Natural killer cell (primary cell): ENCODE measurements around the gene WNT5A. TPM values are rescaled to one million over a fixed set of nuclear protein-coding genes. Genes with fewer than 3 reads are reported as not detected.

ENCODE experiments used
- ATAC-seq, 3 donors: fragments of 150-1000 bp in 2 of 3; fragments of 200-7000 bp in 1 of 3; cut with Tn5 transposase; 1 replicate in 1 of 3; 2 replicates in 2 of 3; pipeline ENCODE4 v1.10.0; 2021; ENCODE audit warnings: mild to moderate bottlenecking in 2 of 3, moderate library complexity in 2 of 3
- DNase-seq, 2 donors: peaks; one replicate each; pipeline versions ENCODE4 v3.0.0 to v3.0.0-alpha.2; 2013 to 2021; ENCODE audit warnings: mixed read lengths in 1 of 2
- H3K27ac ChIP-seq: one replicate; pipeline ENCODE4 v1.5.1; 2013; ENCODE audit warnings: mild to moderate bottlenecking, low read length
- H3K27me3 ChIP-seq: one replicate; pipeline ENCODE4 v1.6.1; 2013; ENCODE audit warnings: low read length; ENCODE audit not compliant: control insufficient read depth, insufficient read depth
- H3K36me3 ChIP-seq: one replicate; pipeline ENCODE4 v1.6.1; 2013; ENCODE audit warnings: low read length; ENCODE audit not compliant: control insufficient read depth, insufficient read depth
- H3K4me1 ChIP-seq: one replicate; pipeline ENCODE4 v1.6.1; 2013; ENCODE audit warnings: low read length; ENCODE audit not compliant: control insufficient read depth, insufficient read depth
- H3K4me3 ChIP-seq: one replicate; pipeline ENCODE4 v1.5.1; 2013; ENCODE audit warnings: low read length
- H3K9me3 ChIP-seq: one replicate; pipeline ENCODE4 v1.6.1; 2013; ENCODE audit warnings: low read length; ENCODE audit not compliant: control insufficient read depth, insufficient read depth
- H3K27ac Mint-ChIP-seq, 2 donors: one replicate each; pipeline ENCODE4 v1.8.0; 2022; ENCODE audit warnings: mild to moderate bottlenecking in 2 of 2, mixed read lengths in 2 of 2, moderate library complexity in 1 of 2
- H3K27me3 Mint-ChIP-seq, 2 donors: one replicate each; pipeline ENCODE4 v1.8.0; 2022; ENCODE audit warnings: low read depth in 2 of 2, mixed read lengths in 2 of 2
- H3K36me3 Mint-ChIP-seq: one replicate; pipeline ENCODE4 v1.8.0; 2022; ENCODE audit warnings: mixed read lengths
- H3K4me1 Mint-ChIP-seq, 2 donors: one replicate each; pipeline ENCODE4 v1.8.0; 2022; ENCODE audit warnings: mixed read lengths in 2 of 2
- H3K4me3 Mint-ChIP-seq: one replicate; pipeline ENCODE4 v1.8.0; 2022; ENCODE audit warnings: mild to moderate bottlenecking, moderate library complexity, mixed read lengths
- H3K9me3 Mint-ChIP-seq, 2 donors: one replicate each; pipeline ENCODE4 v1.8.0; 2022; ENCODE audit warnings: mixed read lengths in 2 of 2
- CTCF ChIP-seq: fragments of 200-600 bp; IDR thresholded peaks from one replicate; pipeline ENCODE4 v1.8.0; 2022; ENCODE audit warnings: antibody characterized with exemption
- WGBS: methylation state at CpG from one replicate; pipeline ENCODE4 v1.1.7; 2013; ENCODE audit warnings: missing lambda C conversion rate; ENCODE audit not compliant: insufficient coverage; 5-methylcytosine and 5-hydroxymethylcytosine counted together
- intact Hi-C: fragments of 100-400 bp; cut with micrococcal nuclease; formaldehyde crosslinking; loops from one replicate; pipeline ENCODE4 v1.14.2; 2022
- total RNA-seq, 4 donors: library from RNA; stranded (reverse); fragments of 120-200 nt in 1 of 4; gene quantifications; one replicate each; pipeline versions ENCODE4 v1.2.3 to v1.2.4, GENCODE V29; 2013 to 2022

The WNT5A gene
- total RNA-seq, 3 donors from 2014 or later (not counting 1 experiment from before 2014, with no cell fraction given), result not detected

DNA sequence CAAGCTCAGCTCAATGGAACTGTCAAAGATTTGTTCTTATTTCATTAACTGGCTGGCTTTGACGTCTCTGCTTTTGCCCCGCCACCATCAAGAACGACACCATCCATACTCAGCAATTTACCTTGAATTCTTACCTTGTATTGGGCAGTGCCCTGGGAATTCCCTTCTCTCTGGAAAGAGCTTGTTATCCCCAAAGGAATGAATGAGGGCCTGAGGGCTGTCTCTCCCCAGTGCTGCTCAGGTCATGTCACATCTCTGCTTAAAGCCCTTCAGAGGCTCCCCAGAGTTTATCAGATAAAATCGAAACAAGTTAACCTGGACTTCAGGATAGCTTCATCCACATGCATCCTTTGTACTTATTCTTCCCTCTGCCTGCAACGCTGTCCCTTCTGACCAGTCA is 5.9 kb upstream of the WNT5A start:
- Mint-ChIP-seq H3K9me3 (no peaks in the 10 kb centered on the region), H3K4me1 (no peaks in the 10 kb centered on the region), H3K36me3 (no peaks in the 10 kb centered on the region), H3K27me3 (peaks cover 29 to 35% of the 10 kb centered on the region in 2 donors), H3K4me3 (no peak overlapping the region), H3K27ac (no peak overlapping the region)
- no peak overlapping the region for H3K4me3 ChIP-seq
- no peaks in the 10 kb centered on the region for H3K4me1 ChIP-seq
- intact Hi-C loops, result no loop called here
- TF ChIP-seq CTCF, result no peak
- H3K27ac ChIP-seq, result no peak overlapping the region
- DNase-seq (no peak), ATAC-seq (no peak)
- H3K36me3 ChIP-seq, result no peaks in the 10 kb centered on the region
- H3K9me3 ChIP-seq, result no peaks in the 10 kb centered on the region
- peaks cover 8% of the 10 kb centered on the region for H3K27me3 ChIP-seq
- 82% methylated on average over 5 of the region's 5 CpGs for WGBS

GRCh38 chr3:55491296-55491816 is 4.2 kb upstream of the WNT5A start:
- H3K27me3 Mint-ChIP-seq, result peaks cover 36 to 40% of the 10 kb centered on the region in 2 donors
- intact Hi-C loops, result no loop called here
- H3K4me1 Mint-ChIP-seq, result no peaks in the 10 kb centered on the region
- H3K27me3 ChIP-seq, result peaks cover 13% of the 10 kb centered on the region
- no peak overlapping the region for H3K27ac ChIP-seq
- no peaks in the 10 kb centered on the region for H3K9me3 Mint-ChIP-seq
- H3K9me3 ChIP-seq, result no peaks in the 10 kb centered on the region
- H3K36me3 ChIP-seq, result no peaks in the 10 kb centered on the region
- H3K4me3 Mint-ChIP-seq, result no peak overlapping the region
- ATAC-seq (no peak), DNase-seq (no peak)
- no peak overlapping the region for H3K27ac Mint-ChIP-seq
- TF ChIP-seq CTCF, result no peak
- no peaks in the 10 kb centered on the region for H3K4me1 ChIP-seq
- WGBS, result 80% methylated on average over 6 of the region's 7 CpGs
- no peak overlapping the region for H3K4me3 ChIP-seq
- H3K36me3 Mint-ChIP-seq, result no peaks in the 10 kb centered on the region

DNA sequence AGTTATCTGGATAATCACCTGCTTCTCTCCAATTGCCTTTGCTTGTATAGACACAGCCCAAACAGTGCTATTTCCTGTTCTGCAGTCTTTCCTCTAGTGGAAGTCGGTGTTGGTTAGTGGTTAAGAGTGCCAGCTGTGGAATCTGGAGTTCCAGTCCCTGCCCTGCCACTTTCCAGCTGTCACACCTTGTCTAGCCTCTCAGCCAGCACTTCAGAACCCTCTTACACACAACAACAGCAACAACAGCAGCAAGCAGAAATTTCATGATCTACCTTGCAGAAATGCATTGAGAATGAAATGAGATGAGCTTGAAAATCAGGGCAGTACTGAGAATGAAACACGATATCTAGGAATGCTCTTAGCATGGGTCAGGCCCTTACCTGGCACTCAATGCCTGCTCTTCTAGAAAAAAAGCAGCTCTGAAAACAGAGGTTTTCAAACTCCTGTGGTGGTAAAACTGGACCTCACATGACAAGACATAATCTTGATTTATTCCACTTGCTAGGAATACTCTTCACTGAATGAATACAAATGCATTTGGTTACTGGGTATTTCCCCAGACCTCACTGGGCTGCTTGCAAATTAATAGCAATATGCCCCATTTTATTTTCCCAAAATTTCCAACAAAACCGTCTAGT is 3.3 kb upstream of the WNT5A start:
- Histone ChIP-seq H3K27ac (no peak overlapping the region), H3K4me3 (no peak overlapping the region), H3K4me1 (no peaks in the 10 kb centered on the region), H3K36me3 (no peaks in the 10 kb centered on the region), H3K9me3 (no peaks in the 10 kb centered on the region), H3K27me3 (peaks cover 18% of the 10 kb centered on the region)
- Mint-ChIP-seq H3K4me3 (no peak overlapping the region), H3K36me3 (no peaks in the 10 kb centered on the region), H3K27me3 (peaks cover 41 to 50% of the 10 kb centered on the region in 2 donors), H3K9me3 (no peaks in the 10 kb centered on the region), H3K4me1 (peaks cover 0 to 2% of the 10 kb centered on the region in 2 donors), H3K27ac (no peak overlapping the region)
- intact Hi-C loops, result no loop called here
- no peak for ATAC-seq
- 66% methylated on average over 2 of the region's 3 CpGs for WGBS
- DNase-seq, result no peak
- TF ChIP-seq CTCF, result no peak

- H3K27ac ChIP-seq, result no peak overlapping the region
- Mint-ChIP-seq H3K36me3 (no peaks in the 10 kb centered on the region), H3K4me3 (no peak overlapping the region), H3K4me1 (peaks cover 0 to 4% of the 10 kb centered on the region in 2 donors), H3K9me3 (no peaks in the 10 kb centered on the region), H3K27ac (no peak overlapping the region), H3K27me3 (peaks cover 44 to 56% of the 10 kb centered on the region in 2 donors)
- H3K27me3 ChIP-seq, result peaks cover 20% of the 10 kb centered on the region
- no peak for ATAC-seq
- no peak for DNase-seq
- H3K36me3 ChIP-seq, result no peaks in the 10 kb centered on the region
- H3K4me3 ChIP-seq, result no peak overlapping the region
- WGBS, result 5% methylated on average over 17 of the region's 17 CpGs
- no peaks in the 10 kb centered on the region for H3K9me3 ChIP-seq
- TF ChIP-seq CTCF, result no peak
- no peaks in the 10 kb centered on the region for H3K4me1 ChIP-seq
- intact Hi-C loops, result no loop called here
Measured at GRCh38 chr3:55489798-55490132, 2.7 kb upstream of the WNT5A start.
